Measurements from ENCODE around the gene SFRP2.

SFRP2 gene

DNA sequence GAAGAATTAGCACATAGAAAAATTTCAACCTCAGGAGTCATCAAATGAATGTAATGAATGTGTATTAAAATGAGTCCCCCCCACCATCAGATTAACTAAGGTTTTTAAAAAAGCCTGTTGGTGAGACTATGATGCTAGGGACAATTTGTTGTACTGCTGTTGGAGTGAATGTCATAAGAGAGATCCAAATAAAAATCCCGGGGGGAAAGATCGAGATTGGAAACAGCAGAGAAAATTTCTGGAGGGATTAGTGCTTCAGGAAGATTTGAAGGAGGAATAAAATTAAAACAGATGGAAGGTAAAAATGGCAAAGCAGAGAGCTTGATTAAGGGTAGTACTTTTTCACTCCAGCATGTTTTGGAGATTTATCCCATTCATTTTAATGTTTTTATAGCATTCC is 25.9 kb upstream of the SFRP2 start:
- Mint-ChIP-seq H3K36me3 (ENCODE audit: insufficient read depth) (peaks cover 2% of the 10 kb centered on the region), H3K4me3 (no peak overlapping the region), H3K9me3 (no peaks in the 10 kb centered on the region), H3K27me3 (peaks cover 56% of the 10 kb centered on the region), H3K27ac (ENCODE audit: low read depth) (no peak overlapping the region), H3K4me1 (peaks cover 5% of the 10 kb centered on the region)
- ATAC-seq (replicated peaks; ENCODE audit: extremely low read depth, poor library complexity, severe bottlenecking) = no peak
- DNase-seq (ENCODE audit: low spot score in 2 of 2) = no peak

DNA sequence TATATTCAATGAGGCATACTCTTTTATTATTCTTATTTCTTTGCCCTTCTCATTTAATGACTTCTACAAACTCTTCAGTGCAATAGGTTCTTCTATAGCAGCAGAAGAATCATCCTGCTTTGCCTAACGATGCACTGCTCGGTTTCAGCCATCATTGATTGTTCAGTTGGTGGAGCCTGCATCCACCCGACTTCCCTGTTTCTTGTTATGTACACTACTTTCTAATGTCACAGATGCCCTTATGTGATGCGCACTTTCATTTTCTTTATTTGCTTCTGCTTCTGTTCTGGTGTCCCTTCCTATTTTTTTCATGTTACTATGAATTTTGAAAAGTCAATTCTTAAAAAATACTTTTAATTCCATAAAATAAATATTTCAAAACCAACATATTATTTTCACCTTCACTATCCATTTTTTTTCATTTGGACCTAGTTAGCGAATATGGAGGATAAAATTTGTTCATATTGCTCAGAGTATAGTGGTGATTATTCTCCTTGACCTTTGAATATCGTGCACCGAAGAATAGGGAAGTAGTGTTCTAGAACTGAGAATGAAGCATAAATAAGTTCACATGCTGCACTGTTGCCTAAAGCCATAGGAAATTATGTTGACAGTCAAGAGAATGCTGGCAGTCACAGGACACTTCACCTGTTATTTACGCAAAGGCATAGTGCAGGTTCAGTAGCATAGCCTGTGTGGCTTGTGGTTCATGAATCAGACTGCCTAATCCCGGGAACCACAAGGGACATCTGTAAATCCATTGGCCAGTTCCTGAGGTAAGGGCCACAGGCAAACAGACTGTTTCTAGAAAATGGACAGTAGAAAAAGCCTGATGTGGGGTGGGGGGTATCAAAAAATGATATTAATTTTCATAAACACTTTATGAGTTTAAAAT is 21.3 kb upstream of the SFRP2 start:
- peaks cover 21% of the 10 kb centered on the region for H3K4me1 Mint-ChIP-seq
- ATAC-seq (replicated peaks; ENCODE audit: extremely low read depth, poor library complexity, severe bottlenecking) = no peak
- peaks cover 2% of the 10 kb centered on the region for H3K36me3 Mint-ChIP-seq (ENCODE audit: insufficient read depth)
- H3K4me3 Mint-ChIP-seq = no peak overlapping the region
- DNase-seq (ENCODE audit: low spot score in 2 of 2) = no peak
- no peak overlapping the region for H3K27ac Mint-ChIP-seq (ENCODE audit: low read depth)
- H3K27me3 Mint-ChIP-seq = peaks cover 9% of the 10 kb centered on the region
- H3K9me3 Mint-ChIP-seq = no peaks in the 10 kb centered on the region

DNA sequence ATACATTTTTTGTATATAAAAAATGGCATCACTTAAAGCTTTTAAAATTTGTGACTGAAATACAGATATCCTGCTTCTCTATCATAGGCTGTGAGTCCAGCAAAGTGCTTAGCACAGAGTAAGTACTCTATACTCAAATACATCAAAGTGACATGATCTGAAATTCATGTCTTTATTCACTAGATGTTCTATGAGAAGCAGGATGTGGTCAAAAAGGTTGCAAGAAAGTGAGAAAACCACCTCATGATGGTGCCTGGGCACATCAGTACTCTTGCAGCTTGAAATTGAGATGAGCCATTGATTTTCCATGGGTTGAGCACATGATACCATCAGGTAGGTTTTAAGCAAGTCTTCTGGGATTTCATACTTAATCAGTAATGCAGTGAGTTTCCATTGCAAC is 20.4 kb upstream of the SFRP2 start:
- Mint-ChIP-seq H3K36me3 (ENCODE audit: insufficient read depth) (peaks cover 2% of the 10 kb centered on the region), H3K27me3 (peaks cover under 1% of the 10 kb centered on the region), H3K4me3 (peak overlapping the region; percentile 39), H3K9me3 (no peaks in the 10 kb centered on the region), H3K27ac (ENCODE audit: low read depth) (peak overlapping the region; percentile 64), H3K4me1 (peaks cover 21% of the 10 kb centered on the region)
- ATAC-seq (replicated peaks; ENCODE audit: extremely low read depth, poor library complexity, severe bottlenecking) (peak; percentile 91), DNase-seq (ENCODE audit: low spot score in 2 of 2) (peak in 1 of 2 donors; percentile 39)

DNA sequence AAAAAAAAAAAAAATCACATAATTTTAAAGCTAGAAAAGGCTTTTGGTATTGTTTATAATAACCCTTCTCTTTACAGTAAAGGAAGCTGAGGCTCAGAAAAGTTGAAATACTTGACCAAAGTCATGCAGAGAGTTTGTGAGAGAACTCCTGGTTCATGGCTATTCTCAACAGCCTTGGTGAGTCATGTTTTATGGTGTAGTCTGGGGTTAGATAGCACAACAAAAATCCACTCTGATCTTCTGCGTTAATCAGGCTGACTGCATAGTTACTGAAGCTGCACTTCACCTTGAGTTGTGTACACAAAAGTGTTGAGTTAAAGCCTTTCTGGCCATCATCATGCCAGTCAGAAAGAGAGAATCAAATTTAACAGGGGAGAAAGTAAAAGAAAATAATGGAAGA is 19.3 kb upstream of the SFRP2 start:
- ATAC-seq (replicated peaks; ENCODE audit: extremely low read depth, poor library complexity, severe bottlenecking) (no peak), DNase-seq (ENCODE audit: low spot score in 2 of 2) (no peak)
- Mint-ChIP-seq H3K9me3 (no peaks in the 10 kb centered on the region), H3K4me3 (no peak overlapping the region), H3K4me1 (peaks cover 21% of the 10 kb centered on the region), H3K27me3 (no peaks in the 10 kb centered on the region), H3K27ac (ENCODE audit: low read depth) (no peak overlapping the region), H3K36me3 (ENCODE audit: insufficient read depth) (peaks cover 2% of the 10 kb centered on the region)

DNA sequence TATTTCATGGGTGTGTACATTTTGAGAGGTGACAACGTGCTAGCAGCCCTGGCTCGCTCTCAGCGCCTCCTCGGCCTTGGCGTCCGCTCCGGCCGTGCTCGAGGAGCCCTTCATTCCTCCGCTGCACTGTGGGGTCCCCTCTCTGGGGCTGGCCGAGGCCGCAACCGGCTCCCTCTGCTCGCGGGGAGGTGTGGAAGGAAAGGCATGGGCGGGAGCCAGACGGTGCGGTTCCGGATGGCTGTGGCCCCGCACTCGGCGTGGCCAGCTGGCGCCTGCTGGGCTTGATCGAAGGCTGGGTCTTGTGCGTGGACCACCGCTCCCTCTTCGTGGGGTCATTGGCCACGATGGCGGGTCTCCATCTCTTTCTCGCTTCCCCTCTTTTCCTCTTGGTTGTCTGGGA is 17.2 kb upstream of the SFRP2 start:
- Mint-ChIP-seq H3K4me1 (peaks cover 21% of the 10 kb centered on the region), H3K27ac (ENCODE audit: low read depth) (no peak overlapping the region), H3K27me3 (no peaks in the 10 kb centered on the region), H3K36me3 (ENCODE audit: insufficient read depth) (peaks cover 2% of the 10 kb centered on the region), H3K9me3 (no peaks in the 10 kb centered on the region), H3K4me3 (no peak overlapping the region)
- ATAC-seq (replicated peaks; ENCODE audit: extremely low read depth, poor library complexity, severe bottlenecking) (no peak), DNase-seq (ENCODE audit: low spot score in 2 of 2) (no peak)

DNA sequence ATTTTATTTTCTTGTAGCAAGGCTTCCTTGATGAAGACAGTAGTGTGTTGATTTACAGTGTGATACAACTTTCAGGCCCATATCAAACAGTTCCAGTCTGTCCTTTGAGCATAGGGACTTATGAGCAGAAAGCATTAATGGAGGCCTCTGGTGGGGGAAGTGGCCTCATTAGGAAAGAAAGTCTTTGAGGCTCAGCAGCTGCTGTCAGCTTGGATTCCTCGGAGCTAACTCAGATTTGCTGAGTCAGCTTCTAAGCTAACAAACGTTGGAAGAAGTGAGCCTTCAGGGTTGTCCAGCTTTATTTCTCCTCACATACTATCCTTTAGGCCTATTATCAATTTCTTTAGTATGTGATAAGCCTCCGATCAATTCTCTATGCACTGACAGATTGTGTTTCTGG is 15.8 kb upstream of the SFRP2 start:
- Mint-ChIP-seq H3K9me3 (no peaks in the 10 kb centered on the region), H3K27ac (ENCODE audit: low read depth) (no peak overlapping the region), H3K4me1 (peaks cover 16% of the 10 kb centered on the region), H3K27me3 (no peaks in the 10 kb centered on the region), H3K36me3 (ENCODE audit: insufficient read depth) (peaks cover 2% of the 10 kb centered on the region), H3K4me3 (no peak overlapping the region)
- DNase-seq (ENCODE audit: low spot score in 2 of 2) (no peak), ATAC-seq (replicated peaks; ENCODE audit: extremely low read depth, poor library complexity, severe bottlenecking) (no peak)

DNA sequence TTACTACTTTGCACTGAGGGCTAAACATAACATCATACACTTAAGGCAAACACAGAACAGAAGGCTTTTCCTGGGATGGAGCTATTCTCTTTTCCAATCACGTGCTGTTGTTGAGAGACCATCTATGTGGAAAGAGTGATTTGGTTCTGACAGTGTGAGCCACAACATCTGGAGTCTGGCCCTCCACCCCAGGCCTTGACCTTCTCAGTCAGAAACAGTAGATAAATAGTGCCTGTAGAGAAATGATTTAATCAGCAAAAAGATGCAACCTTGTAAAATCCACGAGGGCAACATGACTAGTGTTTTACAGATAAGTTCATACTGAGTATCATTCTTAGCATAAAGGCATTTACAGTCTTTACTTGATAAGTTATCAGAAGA is 10.8 kb upstream of the SFRP2 start:
- Mint-ChIP-seq H3K27me3 (peaks cover 42% of the 10 kb centered on the region), H3K4me1 (no peaks in the 10 kb centered on the region), H3K9me3 (no peaks in the 10 kb centered on the region), H3K4me3 (no peak overlapping the region), H3K27ac (ENCODE audit: low read depth) (no peak overlapping the region), H3K36me3 (ENCODE audit: insufficient read depth) (peaks cover 1% of the 10 kb centered on the region)
- no peak for ATAC-seq (replicated peaks; ENCODE audit: extremely low read depth, poor library complexity, severe bottlenecking)
- no peak for DNase-seq (ENCODE audit: low spot score in 2 of 2)

DNA sequence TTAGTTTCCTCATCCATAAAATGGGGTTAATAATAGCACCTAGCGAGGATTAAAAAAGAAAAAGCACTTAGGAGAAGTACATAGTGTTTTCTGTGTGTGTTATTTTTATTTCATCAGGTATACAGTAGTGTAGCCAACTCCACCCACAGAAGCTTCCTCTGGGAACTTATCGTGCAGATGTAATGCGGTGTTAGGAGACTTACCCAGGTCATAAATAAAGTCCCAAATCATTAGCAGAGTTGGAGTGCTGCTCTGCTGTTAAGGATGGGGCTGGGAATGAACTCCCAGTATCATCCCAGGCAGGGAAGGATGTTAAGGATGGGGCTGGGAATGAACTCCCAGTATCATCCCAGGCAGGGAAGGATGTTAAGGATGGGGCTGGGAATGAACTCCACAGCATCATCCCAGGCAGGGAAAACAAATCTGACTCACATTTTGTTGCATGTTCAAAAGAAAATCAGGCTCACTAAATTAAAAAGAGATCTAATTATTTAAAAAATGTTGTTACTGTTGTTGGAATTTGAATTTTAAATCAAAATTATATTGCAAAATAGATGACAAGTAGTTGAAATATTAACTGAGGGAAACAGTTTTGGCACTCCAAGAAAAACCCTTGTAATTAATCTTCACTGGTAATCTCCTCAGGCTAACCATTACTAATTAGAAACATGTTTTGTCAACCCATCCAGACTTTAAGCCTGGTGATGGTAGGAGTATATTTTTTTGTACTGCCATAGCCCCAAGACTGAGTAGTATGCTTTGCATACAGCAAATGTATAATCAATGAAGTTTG is 10.2 kb upstream of the SFRP2 start:
- Mint-ChIP-seq H3K27me3 (peaks cover 47% of the 10 kb centered on the region), H3K4me3 (no peak overlapping the region), H3K36me3 (ENCODE audit: insufficient read depth) (peaks cover 3% of the 10 kb centered on the region), H3K4me1 (no peaks in the 10 kb centered on the region), H3K27ac (ENCODE audit: low read depth) (no peak overlapping the region), H3K9me3 (no peaks in the 10 kb centered on the region)
- ATAC-seq (replicated peaks; ENCODE audit: extremely low read depth, poor library complexity, severe bottlenecking) = no peak
- no peak for DNase-seq (ENCODE audit: low spot score in 2 of 2)

DNA sequence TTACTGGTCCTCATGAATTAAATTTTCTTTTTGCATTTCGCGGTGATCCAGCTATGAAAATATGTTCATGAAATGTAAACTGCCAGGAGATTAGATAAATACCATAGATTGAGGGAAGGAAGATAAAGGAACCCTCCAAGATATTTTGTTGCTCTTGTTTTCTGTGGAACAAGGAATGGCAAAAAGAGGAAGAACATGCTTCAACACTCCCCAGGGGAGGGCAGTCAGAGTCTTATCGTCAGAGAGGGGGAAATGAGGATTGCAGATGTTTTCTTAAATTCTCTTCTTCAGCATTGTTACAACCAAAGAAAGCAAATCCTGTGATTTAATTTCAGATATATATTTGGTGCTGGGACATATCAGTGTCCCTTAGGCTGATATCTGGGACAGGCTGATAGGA is 9.5 kb upstream of the SFRP2 start:
- peaks cover 54% of the 10 kb centered on the region for H3K27me3 Mint-ChIP-seq
- no peaks in the 10 kb centered on the region for H3K9me3 Mint-ChIP-seq
- H3K4me3 Mint-ChIP-seq = no peak overlapping the region
- H3K36me3 Mint-ChIP-seq (ENCODE audit: insufficient read depth) = peaks cover 3% of the 10 kb centered on the region
- ATAC-seq (replicated peaks; ENCODE audit: extremely low read depth, poor library complexity, severe bottlenecking) = no peak
- H3K4me1 Mint-ChIP-seq = no peaks in the 10 kb centered on the region
- DNase-seq (ENCODE audit: low spot score in 2 of 2) = no peak
- no peak overlapping the region for H3K27ac Mint-ChIP-seq (ENCODE audit: low read depth)

DNA sequence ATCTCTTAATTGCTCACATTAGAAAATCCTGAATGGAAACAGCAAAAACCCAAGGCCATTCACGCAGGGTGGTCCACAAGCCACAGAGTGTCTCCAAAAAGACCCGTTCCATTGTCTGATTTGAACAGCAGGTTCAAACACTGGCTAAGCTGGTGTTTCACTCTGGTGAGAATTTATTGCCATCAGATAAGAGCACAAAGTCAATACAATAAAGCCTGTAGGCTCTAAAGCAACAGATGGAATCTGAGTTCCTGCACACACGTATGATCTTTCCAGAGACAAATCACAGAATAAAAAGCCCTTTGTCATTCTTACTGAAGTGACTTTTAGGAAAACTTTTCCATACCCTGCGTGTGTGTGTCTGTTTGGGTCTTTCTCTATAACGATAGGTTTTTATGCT is 5.1 kb upstream of the SFRP2 start:
- no peaks in the 10 kb centered on the region for H3K9me3 Mint-ChIP-seq
- H3K4me3 Mint-ChIP-seq = no peak overlapping the region
- H3K36me3 Mint-ChIP-seq (ENCODE audit: insufficient read depth) = peaks cover 3% of the 10 kb centered on the region
- H3K27ac Mint-ChIP-seq (ENCODE audit: low read depth) = no peak overlapping the region
- peaks cover 13% of the 10 kb centered on the region for H3K4me1 Mint-ChIP-seq
- DNase-seq (ENCODE audit: low spot score in 2 of 2) = no peak
- ATAC-seq (replicated peaks; ENCODE audit: extremely low read depth, poor library complexity, severe bottlenecking) = no peak
- peaks cover 94% of the 10 kb centered on the region for H3K27me3 Mint-ChIP-seq

DNA sequence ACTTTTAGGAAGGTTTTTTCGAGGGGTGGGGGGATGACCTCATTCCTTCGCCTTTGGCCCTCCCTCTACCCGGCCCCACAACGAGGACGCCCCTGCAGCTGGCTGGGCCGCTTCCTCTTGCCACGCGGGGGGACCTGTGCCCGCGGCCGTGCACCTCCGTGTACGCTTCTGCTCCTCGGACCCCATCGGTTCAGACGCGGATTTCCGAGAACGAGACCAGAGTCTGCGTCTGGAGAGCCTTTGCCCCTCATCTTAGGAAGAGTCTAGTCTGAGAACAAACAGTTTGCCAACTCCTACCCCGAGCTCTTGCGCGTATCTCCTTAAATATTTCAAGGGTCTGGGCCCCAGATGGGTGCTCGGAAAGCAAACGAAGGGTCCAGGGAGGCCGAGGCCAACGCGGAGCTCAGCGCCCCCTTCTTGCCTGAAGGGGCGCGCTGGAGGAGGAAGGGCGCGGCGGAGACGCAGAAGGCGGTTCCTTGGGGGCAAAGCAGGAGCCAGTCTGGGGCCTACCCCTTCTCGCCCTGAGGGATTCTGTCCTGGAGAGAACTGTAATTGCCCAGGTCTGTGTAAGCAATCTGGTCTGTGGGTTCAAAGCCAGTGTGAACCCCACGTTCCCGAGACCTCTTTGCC is 3.9 kb upstream of the SFRP2 start:
- no peak for DNase-seq (ENCODE audit: low spot score in 2 of 2)
- Mint-ChIP-seq H3K27ac (ENCODE audit: low read depth) (no peak overlapping the region), H3K36me3 (ENCODE audit: insufficient read depth) (peaks cover 3% of the 10 kb centered on the region), H3K9me3 (no peaks in the 10 kb centered on the region), H3K4me3 (peak overlapping the region; percentile 74), H3K27me3 (peaks cover 94% of the 10 kb centered on the region), H3K4me1 (peaks cover 21% of the 10 kb centered on the region)
- no peak for ATAC-seq (replicated peaks; ENCODE audit: extremely low read depth, poor library complexity, severe bottlenecking)

DNA sequence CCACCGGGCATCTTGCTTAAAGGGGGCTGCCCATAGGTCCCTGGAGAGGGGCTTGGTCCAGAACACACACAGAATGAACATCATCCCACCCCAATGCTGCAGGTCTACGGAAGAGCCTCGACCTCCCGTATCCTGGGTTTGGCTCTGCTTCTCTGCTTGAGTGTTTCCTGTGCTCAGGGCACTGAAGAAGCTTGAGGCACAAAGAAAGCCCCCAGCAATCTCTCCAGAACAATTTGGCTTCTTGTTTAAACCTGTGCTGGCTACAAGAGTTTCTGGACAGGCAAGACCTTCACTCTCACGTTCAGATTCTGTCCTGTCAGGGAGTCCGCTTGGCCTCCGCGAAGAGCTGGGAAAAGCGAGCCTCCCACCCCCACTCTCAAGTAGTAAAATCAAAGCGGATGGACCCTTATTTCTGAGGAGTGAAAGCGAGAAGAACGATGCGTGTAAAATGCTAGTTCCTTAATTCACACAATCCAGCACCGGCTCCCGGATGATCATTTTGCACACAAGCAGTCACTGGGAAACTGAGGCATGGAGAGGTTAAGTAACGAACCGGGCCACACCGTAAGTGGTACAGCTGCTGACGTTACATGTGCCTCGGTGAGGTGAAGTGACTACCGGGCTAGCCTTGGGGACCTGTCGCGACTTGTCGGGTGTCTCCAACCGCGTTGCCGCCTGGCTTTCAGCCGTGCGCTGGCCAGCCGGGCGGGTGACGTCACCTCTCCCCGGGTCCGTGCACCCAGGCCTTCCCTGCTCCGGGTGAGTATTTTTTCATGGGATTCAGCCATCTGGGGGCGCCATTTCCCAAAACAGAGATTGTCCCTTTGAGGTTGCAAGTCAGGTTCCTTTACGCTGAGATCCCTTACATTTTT is 3.1 kb upstream of the SFRP2 start:
- Mint-ChIP-seq H3K27me3 (peaks cover 94% of the 10 kb centered on the region), H3K36me3 (ENCODE audit: insufficient read depth) (peaks cover 3% of the 10 kb centered on the region), H3K4me1 (peaks cover 24% of the 10 kb centered on the region), H3K9me3 (no peaks in the 10 kb centered on the region), H3K4me3 (peak overlapping the region; percentile 74), H3K27ac (ENCODE audit: low read depth) (no peak overlapping the region)
- ATAC-seq (replicated peaks; ENCODE audit: extremely low read depth, poor library complexity, severe bottlenecking) = no peak
- DNase-seq (ENCODE audit: low spot score in 2 of 2) = no peak
